Measurements from ENCODE around the gene VSTM1.

DNA sequence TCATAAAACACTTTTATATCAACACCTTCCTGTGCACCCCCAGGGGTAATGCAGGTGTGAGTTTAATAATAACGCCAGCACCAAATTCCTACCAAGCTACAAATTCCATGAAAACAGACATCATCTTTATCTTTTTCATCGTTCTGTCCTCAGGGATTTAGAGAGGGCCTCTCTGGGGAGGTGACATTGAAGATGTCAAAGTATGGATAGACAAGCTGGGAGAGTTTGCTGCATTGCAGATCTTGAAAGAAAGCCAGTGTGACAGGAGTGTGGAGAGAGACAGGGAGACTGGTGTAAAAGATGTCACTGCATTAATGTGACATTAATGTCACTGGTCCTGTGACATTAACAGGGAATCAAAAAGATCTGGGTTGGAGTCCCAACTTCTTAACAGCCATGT is 62.2 kb downstream of the VSTM1 start:
- TF ChIP-seq, protein P1, sequence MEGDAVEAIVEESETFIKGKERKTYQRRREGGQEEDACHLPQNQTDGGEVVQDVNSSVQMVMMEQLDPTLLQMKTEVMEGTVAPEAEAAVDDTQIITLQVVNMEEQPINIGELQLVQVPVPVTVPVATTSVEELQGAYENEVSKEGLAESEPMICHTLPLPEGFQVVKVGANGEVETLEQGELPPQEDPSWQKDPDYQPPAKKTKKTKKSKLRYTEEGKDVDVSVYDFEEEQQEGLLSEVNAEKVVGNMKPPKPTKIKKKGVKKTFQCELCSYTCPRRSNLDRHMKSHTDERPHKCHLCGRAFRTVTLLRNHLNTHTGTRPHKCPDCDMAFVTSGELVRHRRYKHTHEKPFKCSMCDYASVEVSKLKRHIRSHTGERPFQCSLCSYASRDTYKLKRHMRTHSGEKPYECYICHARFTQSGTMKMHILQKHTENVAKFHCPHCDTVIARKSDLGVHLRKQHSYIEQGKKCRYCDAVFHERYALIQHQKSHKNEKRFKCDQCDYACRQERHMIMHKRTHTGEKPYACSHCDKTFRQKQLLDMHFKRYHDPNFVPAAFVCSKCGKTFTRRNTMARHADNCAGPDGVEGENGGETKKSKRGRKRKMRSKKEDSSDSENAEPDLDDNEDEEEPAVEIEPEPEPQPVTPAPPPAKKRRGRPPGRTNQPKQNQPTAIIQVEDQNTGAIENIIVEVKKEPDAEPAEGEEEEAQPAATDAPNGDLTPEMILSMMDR (IDR thresholded peaks at IDR 0.05), result no peak
- TF ChIP-seq POLR2A (IDR thresholded peaks at IDR 0.05) (no peak), POLR2AphosphoS5 (IDR thresholded peaks at IDR 0.05) (no peak), EP300 (IDR thresholded peaks at IDR 0.05) (no peak)

Measured in upper lobe of left lung (tissue), 4 donors.